ENCODE measurements around the gene F7.

DNA sequence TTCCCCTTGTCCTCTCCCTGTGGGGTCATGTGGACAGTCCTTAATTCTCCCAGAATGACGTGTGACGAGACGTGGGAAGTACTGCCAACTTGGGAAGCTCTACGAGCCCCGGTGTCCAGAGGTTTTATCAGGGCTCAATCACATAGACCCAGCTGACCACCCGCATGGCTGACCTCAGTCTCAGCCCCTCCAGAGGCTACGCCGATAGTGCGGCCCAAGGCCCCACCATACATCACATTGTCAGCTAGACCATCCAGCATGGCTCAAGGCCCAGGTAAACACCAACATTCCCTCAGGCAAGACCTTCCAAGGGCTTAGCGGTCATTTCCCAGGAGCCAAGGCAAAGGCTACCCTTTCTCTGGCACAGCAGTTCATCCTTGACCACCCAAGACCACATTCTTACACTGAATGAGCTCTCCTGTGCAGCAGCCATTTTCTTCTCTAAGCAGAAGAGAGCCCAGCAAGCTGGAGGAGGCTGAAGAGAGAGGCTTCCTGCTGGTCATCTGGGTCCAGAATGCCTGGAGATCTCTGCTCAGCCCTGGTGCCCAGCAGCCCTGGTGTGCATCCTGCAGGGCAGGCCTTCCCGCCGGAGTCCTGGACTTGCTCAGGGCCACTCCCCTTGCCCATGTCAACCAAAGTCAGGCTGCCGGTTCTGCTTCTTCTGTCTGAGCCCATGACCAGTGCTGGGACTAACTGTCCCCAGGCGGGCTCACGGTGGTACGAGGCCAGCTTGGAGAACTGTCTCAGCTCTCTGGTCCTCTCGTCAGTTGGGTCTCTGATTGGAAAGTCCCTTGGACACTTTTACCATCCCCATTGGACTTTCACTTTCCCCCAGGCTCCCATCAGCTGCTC is 9.1 kb downstream of the F7 start:
- TF ChIP-seq ZNF138 (tag by site-specific recombination; IDR thresholded peaks at IDR 0.05; ENCODE audit: borderline replicate concordance), result no peak
- no peak for TF ChIP-seq ZNF837 (tag by site-specific recombination; IDR thresholded peaks at IDR 0.05)

Data from HEK293 (cell line).